ENCODE results near the gene HEXB. TPM values are rescaled to one million over a fixed set of nuclear protein-coding genes. Genes with fewer than 3 reads are reported as not detected.
"Not testable (repeated sequence)": the region's sequence is repeated elsewhere in the genome, so short reads cannot be mapped to it uniquely, and the experiment has no call there.

The HEXB gene
- total and polyA plus RNA-seq, 4 donors = 39.9 to 115 (median 64.1) TPM

DNA sequence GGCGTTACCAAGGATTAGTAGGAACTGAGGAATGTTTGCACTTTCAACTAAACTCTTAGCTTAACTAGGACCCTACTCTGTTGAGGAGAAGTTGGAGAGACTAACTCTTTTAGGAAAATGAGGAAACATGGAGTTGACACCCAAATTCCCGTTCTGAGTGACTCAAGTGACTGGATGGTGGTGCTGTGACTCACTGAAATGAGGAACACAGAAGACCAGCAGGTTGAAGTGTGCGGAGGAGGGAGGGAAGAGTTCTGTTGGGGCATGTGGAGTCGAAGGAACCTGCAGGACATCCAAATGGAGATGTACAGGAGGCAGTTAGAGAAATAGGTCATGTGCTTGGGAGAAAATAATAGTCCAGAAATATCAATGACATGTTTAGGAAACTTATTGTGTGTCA, 8.2 kb downstream of the HEXB start:
- Histone ChIP-seq H3K36me3 (ENCODE audit: control insufficient read depth, insufficient read depth, low read length) (peaks cover 9% of the 10 kb centered on the region), H3K4me3 (ENCODE audit: low read depth, low read length) (no peak overlapping the region), H3K27ac (ENCODE audit: low read depth, low read length) (no peak overlapping the region), H3K9me3 (ENCODE audit: control insufficient read depth, insufficient read depth, low read length) (no peaks in the 10 kb centered on the region), H3K4me1 (ENCODE audit: control insufficient read depth, insufficient read depth, low read length) (no peaks in the 10 kb centered on the region), H3K27me3 (ENCODE audit: control insufficient read depth, insufficient read depth, low read length) (no peaks in the 10 kb centered on the region)
- DNase-seq (ENCODE audit: low read depth in 4 of 6, low spot score in 6 of 6) = no peak
- 94% methylated on average over 4 of the region's 4 CpGs for WGBS (ENCODE audit: insufficient coverage)

GRCh38 chr5:74717596-74717995, 32.6 kb downstream of the HEXB start:
- no peaks in the 10 kb centered on the region for H3K9me3 ChIP-seq (ENCODE audit: control insufficient read depth, insufficient read depth, low read length)
- no peak overlapping the region for H3K4me3 ChIP-seq (ENCODE audit: low read depth, low read length)
- H3K4me1 ChIP-seq (ENCODE audit: control insufficient read depth, insufficient read depth, low read length) = no peaks in the 10 kb centered on the region
- H3K36me3 ChIP-seq (ENCODE audit: control insufficient read depth, insufficient read depth, low read length) = peaks cover 10% of the 10 kb centered on the region
- no peak overlapping the region for H3K27ac ChIP-seq (ENCODE audit: low read depth, low read length)
- peak in 1 of 6 donors; percentile 66 for DNase-seq (ENCODE audit: low read depth in 4 of 6, low spot score in 6 of 6)
- H3K27me3 ChIP-seq (ENCODE audit: control insufficient read depth, insufficient read depth, low read length) = no peaks in the 10 kb centered on the region
- WGBS (ENCODE audit: insufficient coverage) = no CpG with 5 or more reads among the region's 1 CpG

DNA sequence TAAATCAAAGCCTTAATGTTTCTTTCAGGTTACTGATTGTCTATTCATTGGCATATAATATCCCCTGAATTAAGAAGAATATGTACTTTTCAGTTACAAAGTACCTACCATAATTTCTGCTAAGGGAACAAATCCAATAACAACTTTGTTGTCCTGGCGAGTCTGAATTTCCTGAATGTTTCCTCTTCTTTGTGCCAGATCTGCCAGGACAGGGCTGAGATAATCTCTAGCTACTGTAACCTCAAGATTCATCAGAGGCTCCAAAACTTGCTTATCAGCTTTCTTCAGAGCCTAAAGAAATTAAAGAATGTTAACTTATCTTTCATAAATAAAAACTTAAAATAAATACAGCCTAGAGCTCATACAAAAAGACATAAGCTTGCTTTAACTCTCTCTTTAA, 37.2 kb downstream of the HEXB start:
- DNase-seq (ENCODE audit: low read depth in 4 of 6, low spot score in 6 of 6) = no peak
- Histone ChIP-seq H3K4me1 (ENCODE audit: control insufficient read depth, insufficient read depth, low read length) (no peaks in the 10 kb centered on the region), H3K4me3 (ENCODE audit: low read depth, low read length) (no peak overlapping the region), H3K9me3 (ENCODE audit: control insufficient read depth, insufficient read depth, low read length) (no peaks in the 10 kb centered on the region), H3K36me3 (ENCODE audit: control insufficient read depth, insufficient read depth, low read length) (peaks cover 12% of the 10 kb centered on the region), H3K27ac (ENCODE audit: low read depth, low read length) (no peak overlapping the region), H3K27me3 (ENCODE audit: control insufficient read depth, insufficient read depth, low read length) (no peaks in the 10 kb centered on the region)
- 100% methylated on average over 1 of the region's 1 CpG for WGBS (ENCODE audit: insufficient coverage)

- no peak overlapping the region for H3K27ac ChIP-seq (ENCODE audit: low read depth, low read length)
- 100% methylated on average over 1 of the region's 1 CpG for WGBS (ENCODE audit: insufficient coverage)
- H3K36me3 ChIP-seq (ENCODE audit: control insufficient read depth, insufficient read depth, low read length) = peaks cover 14% of the 10 kb centered on the region
- no peaks in the 10 kb centered on the region for H3K9me3 ChIP-seq (ENCODE audit: control insufficient read depth, insufficient read depth, low read length)
- H3K4me3 ChIP-seq (ENCODE audit: low read depth, low read length) = no peak overlapping the region
- H3K27me3 ChIP-seq (ENCODE audit: control insufficient read depth, insufficient read depth, low read length) = no peaks in the 10 kb centered on the region
- no peak for DNase-seq (ENCODE audit: low read depth in 4 of 6, low spot score in 6 of 6)
- H3K4me1 ChIP-seq (ENCODE audit: control insufficient read depth, insufficient read depth, low read length) = no peaks in the 10 kb centered on the region
Observed at GRCh38 chr5:74725331-74725730, 40.3 kb downstream of the HEXB start.

DNA sequence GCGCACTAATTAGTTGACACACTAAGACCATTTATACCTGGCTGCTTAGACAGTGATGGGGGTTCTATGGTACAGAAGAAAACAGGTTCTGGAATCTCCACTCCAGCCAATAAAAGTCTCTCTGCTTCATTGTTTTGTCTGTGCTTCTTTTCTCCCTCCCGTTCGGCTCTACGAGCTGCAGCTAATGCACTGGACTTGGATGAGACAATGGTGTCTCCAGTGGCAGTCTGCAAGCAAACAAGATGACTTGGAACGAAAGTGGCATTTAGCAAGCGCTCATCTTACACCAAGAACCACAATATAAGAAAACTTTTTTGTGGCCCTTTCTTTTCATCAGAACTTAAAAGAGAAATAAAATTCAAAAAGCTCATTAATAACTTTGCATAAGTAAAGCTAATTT, 51.7 kb downstream of the HEXB start:
- WGBS (ENCODE audit: insufficient coverage) = no CpG with 5 or more reads among the region's 6 CpGs
- Histone ChIP-seq H3K27me3 (ENCODE audit: control insufficient read depth, insufficient read depth, low read length) (no peaks in the 10 kb centered on the region), H3K9me3 (ENCODE audit: control insufficient read depth, insufficient read depth, low read length) (no peaks in the 10 kb centered on the region), H3K36me3 (ENCODE audit: control insufficient read depth, insufficient read depth, low read length) (peaks cover 10% of the 10 kb centered on the region), H3K27ac (ENCODE audit: low read depth, low read length) (no peak overlapping the region), H3K4me3 (ENCODE audit: low read depth, low read length) (no peak overlapping the region), H3K4me1 (ENCODE audit: control insufficient read depth, insufficient read depth, low read length) (no peaks in the 10 kb centered on the region)
- DNase-seq (ENCODE audit: low read depth in 4 of 6, low spot score in 6 of 6) = peak in 2 of 6 donors; percentile 2 to 4

DNA sequence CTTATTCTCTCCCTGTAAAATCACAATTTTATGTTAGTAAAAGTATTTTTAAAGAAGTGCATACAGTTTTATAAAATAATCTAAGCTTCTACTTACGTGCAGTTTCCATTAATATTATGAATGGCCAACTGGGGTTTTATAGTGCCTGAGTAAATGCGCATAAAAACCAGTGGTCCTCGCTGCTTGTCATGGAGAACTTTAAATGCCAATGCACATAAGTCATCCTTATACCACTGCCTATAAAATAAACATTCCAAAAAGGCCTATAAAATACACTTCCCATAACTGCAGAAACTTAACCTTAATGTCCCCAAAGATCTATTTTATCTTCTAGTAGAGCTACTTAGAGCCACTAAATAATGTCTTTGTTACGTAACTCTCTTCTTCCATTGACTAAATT, 53.4 kb downstream of the HEXB start:
- no peak for DNase-seq (ENCODE audit: low read depth in 4 of 6, low spot score in 6 of 6)
- WGBS (ENCODE audit: insufficient coverage) = 80% methylated on average over 2 of the region's 4 CpGs
- H3K36me3 ChIP-seq (ENCODE audit: control insufficient read depth, insufficient read depth, low read length) = peaks cover 1% of the 10 kb centered on the region

GRCh38 chr5:74748742-74749141, 63.7 kb downstream of the HEXB start:
- WGBS (ENCODE audit: insufficient coverage) = no CpG with 5 or more reads among the region's 4 CpGs
- peaks cover 11% of the 10 kb centered on the region for H3K36me3 ChIP-seq (ENCODE audit: control insufficient read depth, insufficient read depth, low read length)

More for the DNA sequence above, 53.4 kb downstream of the HEXB start:
- Histone ChIP-seq H3K27me3 (ENCODE audit: control insufficient read depth, insufficient read depth, low read length) (no peaks in the 10 kb centered on the region), H3K4me3 (ENCODE audit: low read depth, low read length) (no peak overlapping the region), H3K4me1 (ENCODE audit: control insufficient read depth, insufficient read depth, low read length) (no peaks in the 10 kb centered on the region), H3K9me3 (ENCODE audit: control insufficient read depth, insufficient read depth, low read length) (no peaks in the 10 kb centered on the region), H3K27ac (ENCODE audit: low read depth, low read length) (no peak overlapping the region)

DNA sequence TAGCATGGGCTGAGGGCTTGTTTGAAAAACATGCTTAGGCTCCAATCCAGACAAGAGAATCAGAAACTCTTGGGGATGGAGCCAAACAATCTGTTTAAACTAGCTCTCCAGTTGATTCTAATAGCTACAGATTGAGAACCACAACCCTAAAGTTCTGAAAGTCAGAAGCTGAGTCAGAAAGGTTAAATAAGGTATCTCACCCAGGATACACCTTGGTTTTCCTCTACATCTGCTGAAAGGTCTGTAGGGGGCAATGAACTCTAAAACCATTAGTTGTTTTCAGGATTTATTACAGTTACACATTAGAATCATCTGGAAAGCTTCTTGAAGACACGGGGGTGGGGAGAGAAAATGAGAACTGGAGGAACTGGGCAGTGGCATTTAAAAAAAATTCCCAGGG, 76.2 kb downstream of the HEXB start:
- no CpG with 5 or more reads among the region's 1 CpG for WGBS (ENCODE audit: insufficient coverage)
- H3K4me3 ChIP-seq (ENCODE audit: low read depth, low read length) = no peak overlapping the region
- H3K9me3 ChIP-seq (ENCODE audit: control insufficient read depth, insufficient read depth, low read length) = peaks cover 3% of the 10 kb centered on the region
- DNase-seq (ENCODE audit: low read depth in 4 of 6, low spot score in 6 of 6) = no peak
- no peak overlapping the region for H3K27ac ChIP-seq (ENCODE audit: low read depth, low read length)
- peaks cover 6% of the 10 kb centered on the region for H3K36me3 ChIP-seq (ENCODE audit: control insufficient read depth, insufficient read depth, low read length)
- no peaks in the 10 kb centered on the region for H3K27me3 ChIP-seq (ENCODE audit: control insufficient read depth, insufficient read depth, low read length)
- H3K4me1 ChIP-seq (ENCODE audit: control insufficient read depth, insufficient read depth, low read length) = peaks cover 13% of the 10 kb centered on the region

More at GRCh38 chr5:74748742-74749141, 63.7 kb downstream of the HEXB start:
- H3K4me3 ChIP-seq (ENCODE audit: low read depth, low read length); H3K9me3 ChIP-seq (ENCODE audit: control insufficient read depth, insufficient read depth, low read length); DNase-seq (ENCODE audit: low read depth in 4 of 6, low spot score in 6 of 6); H3K27ac ChIP-seq (ENCODE audit: low read depth, low read length); H3K27me3 ChIP-seq (ENCODE audit: control insufficient read depth, insufficient read depth, low read length); H3K4me1 ChIP-seq (ENCODE audit: control insufficient read depth, insufficient read depth, low read length): not testable (repeated sequence)

GRCh38 chr5:74762599-74762998, 77.6 kb downstream of the HEXB start:
- Histone ChIP-seq H3K27me3 (ENCODE audit: control insufficient read depth, insufficient read depth, low read length) (no peaks in the 10 kb centered on the region), H3K4me1 (ENCODE audit: control insufficient read depth, insufficient read depth, low read length) (peaks cover 14% of the 10 kb centered on the region), H3K4me3 (ENCODE audit: low read depth, low read length) (no peak overlapping the region), H3K9me3 (ENCODE audit: control insufficient read depth, insufficient read depth, low read length) (no peaks in the 10 kb centered on the region), H3K27ac (ENCODE audit: low read depth, low read length) (no peak overlapping the region), H3K36me3 (ENCODE audit: control insufficient read depth, insufficient read depth, low read length) (no peaks in the 10 kb centered on the region)
- 100% methylated on average over 2 of the region's 2 CpGs for WGBS (ENCODE audit: insufficient coverage)
- no peak for DNase-seq (ENCODE audit: low read depth in 4 of 6, low spot score in 6 of 6)

DNA sequence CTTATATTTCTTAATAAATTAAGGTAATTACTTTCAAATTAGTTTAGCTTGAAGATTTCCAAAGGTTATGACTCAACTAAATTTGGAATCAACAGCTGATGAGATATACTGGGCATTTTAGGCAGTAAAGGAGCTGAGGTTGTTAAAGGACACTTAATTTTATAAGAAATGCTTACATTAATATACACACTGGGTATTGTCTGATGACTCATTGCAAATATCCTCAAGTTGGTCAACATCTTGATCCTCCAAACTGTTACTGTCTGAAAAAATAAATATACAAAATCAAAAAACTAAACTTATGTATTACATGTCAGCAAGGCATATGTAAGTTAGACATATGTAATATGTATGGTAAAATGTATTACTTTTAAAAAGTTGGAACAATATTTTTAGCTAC, 78.5 kb downstream of the HEXB start:
- Histone ChIP-seq H3K9me3 (ENCODE audit: control insufficient read depth, insufficient read depth, low read length) (no peaks in the 10 kb centered on the region), H3K27me3 (ENCODE audit: control insufficient read depth, insufficient read depth, low read length) (no peaks in the 10 kb centered on the region), H3K4me1 (ENCODE audit: control insufficient read depth, insufficient read depth, low read length) (peaks cover 14% of the 10 kb centered on the region), H3K27ac (ENCODE audit: low read depth, low read length) (no peak overlapping the region), H3K4me3 (ENCODE audit: low read depth, low read length) (no peak overlapping the region), H3K36me3 (ENCODE audit: control insufficient read depth, insufficient read depth, low read length) (no peaks in the 10 kb centered on the region)
- no peak for DNase-seq (ENCODE audit: low read depth in 4 of 6, low spot score in 6 of 6)

All from spinal cord (tissue), 10 donors.